Urinary bladder (tissue), 4 donors: Measurements from ENCODE around the gene CACNA1D. TPM values are rescaled to one million over a fixed set of nuclear protein-coding genes. Genes with fewer than 3 reads are reported as not detected.
A peak's percentile ranks its signal among the peaks of the same experiment; 100 is the strongest.

Experiments used
- DNase-seq: peaks from one replicate; pipeline ENCODE4 v3.0.0-alpha.2; 2015; ENCODE audit errors: extremely low spot score
- H3K27ac ChIP-seq: one replicate; pipeline ENCODE4 v1.5.1; 2013; ENCODE audit warnings: low read depth, mild to moderate bottlenecking, moderate library complexity
- H3K36me3 ChIP-seq: one replicate; pipeline ENCODE4 v1.6.1; 2013; ENCODE audit warnings: mild to moderate bottlenecking, moderate library complexity; ENCODE audit not compliant: insufficient read depth
- H3K4me1 ChIP-seq: one replicate; pipeline ENCODE4 v1.6.1; 2013; ENCODE audit warnings: mild to moderate bottlenecking, moderate library complexity; ENCODE audit not compliant: insufficient read depth
- H3K4me3 ChIP-seq: one replicate; pipeline ENCODE4 v1.5.1; 2013; ENCODE audit warnings: low read depth, low read length
- WGBS: extraction: QIAGEN DNeasy Blood & Tissue Kit; methylation state at CpG from one replicate; pipeline ENCODE4 v1.1.7; 2013; 5-methylcytosine and 5-hydroxymethylcytosine counted together
- polyA plus RNA-seq: library from polyadenylated mRNA; stranded (reverse); fragments of 200-250 nt; gene quantifications from one replicate; pipeline ENCODE4 v1.2.3, GENCODE V29; 2013
- total RNA-seq: library from RNA; depleted of rRNA; stranded (reverse); fragments of >200 nt; gene quantifications from one replicate; pipeline ENCODE4 v1.2.3, GENCODE V29; 2014
- donor health status: healthy with polysubstance abuse.
- donor health status: healthy.

Gene CACNA1D
- total and polyA plus RNA-seq, 2 donors = 1.6 to 23.5 TPM

- Histone ChIP-seq H3K36me3 (no peaks in the 10 kb centered on the region), H3K27ac (no peak overlapping the region), H3K4me3 (no peak overlapping the region), H3K4me1 (no peaks in the 10 kb centered on the region)
- WGBS = 33% methylated on average over 3 of the region's 3 CpGs
- DNase-seq = no peak
These were observed 8.6 kb upstream of the CACNA1D start for GRCh38 chr3:53485675-53486403.

- no peak overlapping the region for H3K4me3 ChIP-seq
- no peaks in the 10 kb centered on the region for H3K36me3 ChIP-seq
- DNase-seq = no peak
- WGBS = 82% methylated on average over 6 of the region's 6 CpGs
- no peaks in the 10 kb centered on the region for H3K4me1 ChIP-seq
- H3K27ac ChIP-seq = no peak overlapping the region
These were observed 7.3 kb upstream of the CACNA1D start for GRCh38 chr3:53486961-53487654.

DNA sequence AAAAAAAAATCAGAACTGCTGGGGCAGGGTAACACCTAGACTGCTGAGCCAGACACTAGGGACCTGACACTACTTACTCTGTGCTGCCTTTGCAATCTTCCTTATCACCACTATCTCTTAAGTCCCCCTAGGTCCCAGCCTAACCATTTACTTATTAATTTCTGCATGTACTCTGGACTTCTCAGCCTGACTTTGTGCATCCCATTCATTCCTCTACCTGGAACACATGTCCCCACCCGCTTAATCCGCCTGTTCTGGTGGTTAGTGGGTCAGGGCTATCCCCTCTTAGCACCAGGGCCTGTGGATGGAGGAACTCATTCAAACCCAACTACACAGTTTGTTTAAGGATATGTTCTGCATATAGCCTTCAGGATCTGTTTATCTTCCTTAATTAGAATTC lies 5.0 kb upstream of the CACNA1D start:
- WGBS = 97% methylated on average over 2 of the region's 2 CpGs
- H3K4me1 ChIP-seq = no peaks in the 10 kb centered on the region
- no peak overlapping the region for H3K27ac ChIP-seq
- H3K4me3 ChIP-seq = no peak overlapping the region
- no peaks in the 10 kb centered on the region for H3K36me3 ChIP-seq
- no peak for DNase-seq

DNA sequence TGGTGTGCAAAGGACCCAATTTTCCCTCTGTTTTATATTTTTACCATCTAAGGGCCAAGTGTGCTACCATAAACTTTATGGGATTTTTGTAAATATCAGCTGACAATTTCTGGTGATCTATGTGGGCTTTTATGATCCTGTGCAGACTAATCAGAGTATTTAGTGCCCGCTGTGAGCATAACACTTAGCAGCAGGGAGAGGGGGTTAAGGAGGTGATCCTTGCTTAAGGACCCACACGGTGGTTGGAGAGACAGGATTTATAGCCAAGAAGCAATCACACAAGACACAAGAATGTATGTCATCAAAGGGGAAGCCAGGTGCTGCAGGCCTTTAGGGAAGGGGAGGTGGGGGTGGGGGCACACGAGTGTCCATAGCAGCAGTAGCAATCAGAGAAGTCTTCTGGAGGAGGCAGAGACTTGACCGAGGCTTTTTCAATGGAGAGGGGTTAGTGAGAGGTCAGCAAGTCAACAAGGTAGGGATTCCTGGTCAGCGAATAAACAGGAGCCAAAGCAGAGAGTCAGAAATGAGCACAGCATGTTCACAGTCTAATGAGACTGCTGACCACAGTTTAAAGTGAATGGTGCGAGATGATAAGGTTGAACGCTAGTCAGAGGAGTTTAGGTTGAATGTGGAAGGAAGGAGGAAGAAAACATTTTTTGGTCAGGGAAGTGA lies 4.5 kb upstream of the CACNA1D start:
- Histone ChIP-seq H3K27ac (no peak overlapping the region), H3K4me1 (no peaks in the 10 kb centered on the region), H3K36me3 (no peaks in the 10 kb centered on the region), H3K4me3 (no peak overlapping the region)
- DNase-seq = no peak
- WGBS = 64% methylated on average over 7 of the region's 7 CpGs

- DNase-seq = no peak
- H3K36me3 ChIP-seq = no peaks in the 10 kb centered on the region
- no peak overlapping the region for H3K27ac ChIP-seq
- WGBS = 89% methylated on average over 4 of the region's 4 CpGs
- H3K4me3 ChIP-seq = no peak overlapping the region
- no peaks in the 10 kb centered on the region for H3K4me1 ChIP-seq
These were observed 3.9 kb upstream of the CACNA1D start for GRCh38 chr3:53490459-53490968.

DNA sequence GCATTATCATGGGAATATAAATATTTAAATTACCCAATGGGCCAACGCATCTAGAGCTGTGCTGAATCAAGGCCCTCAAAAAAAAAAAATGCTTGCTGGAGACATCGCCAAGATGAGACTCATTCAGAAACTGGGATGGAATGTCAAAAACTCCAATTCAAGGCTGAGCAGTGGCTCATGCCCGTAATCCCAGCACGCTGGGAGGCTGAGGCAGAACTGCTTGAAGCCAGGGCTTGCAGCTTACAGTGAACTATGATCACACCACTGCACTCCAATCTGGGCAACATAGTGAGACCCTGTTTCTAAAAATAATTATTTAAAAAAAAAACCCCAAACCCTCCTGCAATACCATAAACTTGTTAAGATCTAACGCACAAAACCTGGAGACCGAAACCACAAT lies 3.1 kb upstream of the CACNA1D start:
- 81% methylated on average over 6 of the region's 6 CpGs for WGBS
- no peak overlapping the region for H3K4me3 ChIP-seq
- no peak for DNase-seq

DNA sequence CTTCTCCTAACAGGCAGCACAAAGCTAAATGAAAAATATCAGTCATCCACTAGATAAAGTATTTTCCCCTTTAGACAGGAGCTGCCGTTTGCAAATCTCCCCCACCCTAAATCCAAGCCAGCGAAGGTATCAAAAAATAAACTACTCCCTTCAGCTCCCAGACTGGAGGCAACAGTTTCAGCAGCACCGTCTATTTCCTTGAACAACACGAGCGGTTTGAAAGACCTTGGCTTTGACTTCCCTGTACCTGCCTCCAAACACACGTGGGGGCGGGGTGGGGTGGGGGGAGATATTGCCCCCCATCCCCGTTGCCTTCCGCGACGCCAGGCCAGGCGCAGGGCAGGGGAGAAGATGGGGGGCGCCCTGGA lies 832 bp upstream of the CACNA1D start:
- Histone ChIP-seq H3K27ac (no peak overlapping the region), H3K36me3 (no peaks in the 10 kb centered on the region), H3K4me1 (no peaks in the 10 kb centered on the region), H3K4me3 (peak overlapping the region; percentile 74)
- DNase-seq = no peak
- WGBS = 24% methylated on average over 13 of the region's 13 CpGs

More for the DNA sequence above, 3.1 kb upstream of the CACNA1D start:
- H3K27ac ChIP-seq = no peak overlapping the region
- no peaks in the 10 kb centered on the region for H3K4me1 ChIP-seq
- no peaks in the 10 kb centered on the region for H3K36me3 ChIP-seq

DNA sequence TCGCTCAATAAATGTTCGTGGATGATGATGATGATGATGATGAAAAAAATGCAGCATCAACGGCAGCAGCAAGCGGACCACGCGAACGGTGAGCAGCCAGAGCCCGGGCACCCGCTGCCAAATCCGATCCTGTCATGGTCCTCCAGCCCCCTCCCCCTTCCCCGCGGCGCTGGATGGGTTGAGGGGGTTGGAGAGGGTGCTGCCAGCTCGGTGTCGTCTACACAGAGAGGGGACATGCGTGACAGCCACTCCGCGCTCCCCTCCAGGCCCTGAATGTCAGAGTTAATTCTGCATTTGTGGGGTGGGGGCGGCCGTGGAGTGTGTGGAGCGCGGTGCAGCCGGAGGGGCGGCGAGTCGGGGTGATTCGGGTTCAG lies 722 bp downstream of the CACNA1D start:
- Histone ChIP-seq H3K4me3 (peak overlapping the region; percentile 74), H3K36me3 (no peaks in the 10 kb centered on the region), H3K27ac (no peak overlapping the region), H3K4me1 (no peaks in the 10 kb centered on the region)
- WGBS = 3% methylated on average over 27 of the region's 27 CpGs
- DNase-seq = no peak

- peak overlapping the region; percentile 74 for H3K4me3 ChIP-seq
- no peak for DNase-seq
- 10% methylated on average over 57 of the region's 57 CpGs for WGBS
- no peak overlapping the region for H3K27ac ChIP-seq
- no peaks in the 10 kb centered on the region for H3K36me3 ChIP-seq
- no peaks in the 10 kb centered on the region for H3K4me1 ChIP-seq
These were observed 1.3 kb downstream of the CACNA1D start for GRCh38 chr3:53495520-53496391.

- Histone ChIP-seq H3K36me3 (no peaks in the 10 kb centered on the region), H3K4me1 (no peaks in the 10 kb centered on the region), H3K4me3 (no peak overlapping the region), H3K27ac (no peak overlapping the region)
- no peak for DNase-seq
- WGBS = 70% methylated on average over 2 of the region's 2 CpGs
These were observed 1.9 kb downstream of the CACNA1D start for GRCh38 chr3:53496392-53496670.

- no peaks in the 10 kb centered on the region for H3K4me1 ChIP-seq
- no peak for DNase-seq
- H3K27ac ChIP-seq = no peak overlapping the region
These were observed 2.6 kb downstream of the CACNA1D start for GRCh38 chr3:53496984-53497383.

GRCh38 chr3:53498806-53499641 lies 4.6 kb downstream of the CACNA1D start:
- Histone ChIP-seq H3K4me3 (no peak overlapping the region), H3K27ac (no peak overlapping the region), H3K4me1 (no peaks in the 10 kb centered on the region), H3K36me3 (no peaks in the 10 kb centered on the region)
- no peak for DNase-seq
- WGBS = 73% methylated on average over 8 of the region's 8 CpGs

More at GRCh38 chr3:53496984-53497383, 2.6 kb downstream of the CACNA1D start:
- no peak overlapping the region for H3K4me3 ChIP-seq
- WGBS = 66% methylated on average over 5 of the region's 5 CpGs
- H3K36me3 ChIP-seq = no peaks in the 10 kb centered on the region
